Measurements from ENCODE around the gene ZNF592.

The ZNF592 gene

DNA sequence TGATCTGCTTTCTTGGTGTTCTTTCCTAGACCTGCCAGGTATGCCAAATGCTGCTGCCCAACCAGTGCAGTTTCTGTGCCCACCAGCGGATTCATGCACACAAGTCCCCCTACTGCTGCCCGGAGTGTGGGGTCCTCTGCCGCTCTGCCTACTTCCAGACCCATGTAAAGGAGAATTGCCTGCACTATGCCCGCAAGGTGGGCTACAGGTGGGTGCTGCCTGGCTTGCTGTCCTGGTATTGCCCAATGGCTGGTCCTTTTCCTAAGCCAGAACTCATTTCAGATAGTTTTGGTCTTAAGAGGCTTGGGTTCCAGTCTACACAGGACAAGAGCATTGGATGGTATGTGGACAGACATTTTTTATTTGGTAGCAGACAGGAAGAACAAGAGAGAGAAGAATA lies 42.3 kb downstream of the ZNF592 start (continued):
- TF ChIP-seq GLIS3 (CRISPR knock-in tag; IDR thresholded peaks at IDR 0.05) (no peak), ZC3H10 (CRISPR knock-in tag; IDR thresholded peaks at IDR 0.05) (no peak), TCF4 (CRISPR knock-in tag; IDR thresholded peaks at IDR 0.05; ENCODE audit: borderline replicate concordance) (no peak), ZFP3 (CRISPR knock-in tag; IDR thresholded peaks at IDR 0.05) (no peak), ZNF70 (CRISPR knock-in tag; IDR thresholded peaks at IDR 0.05) (no peak)

DNA sequence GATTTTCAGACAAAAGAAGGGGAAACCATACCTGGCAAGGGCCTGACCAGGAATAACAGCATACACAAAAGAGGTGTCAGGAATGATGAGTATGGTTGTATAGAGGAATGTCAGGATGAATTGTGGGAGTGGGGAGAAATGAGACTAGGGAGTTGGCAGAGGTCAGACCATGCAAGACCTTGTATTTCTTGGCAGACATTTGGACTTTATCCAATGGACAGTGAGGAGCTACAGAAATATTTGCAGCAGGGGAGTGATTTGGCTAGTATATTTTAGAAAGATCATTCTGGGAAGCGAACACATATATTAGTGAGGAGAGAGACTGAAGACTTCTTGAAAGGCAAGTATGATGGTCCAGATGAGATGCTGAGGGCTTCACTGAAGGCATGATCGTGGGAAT lies 43.4 kb downstream of the ZNF592 start:
- TF ChIP-seq CSDC2 (CRISPR knock-in tag; IDR thresholded peaks at IDR 0.05), result no peak
- TF ChIP-seq, protein P1, sequence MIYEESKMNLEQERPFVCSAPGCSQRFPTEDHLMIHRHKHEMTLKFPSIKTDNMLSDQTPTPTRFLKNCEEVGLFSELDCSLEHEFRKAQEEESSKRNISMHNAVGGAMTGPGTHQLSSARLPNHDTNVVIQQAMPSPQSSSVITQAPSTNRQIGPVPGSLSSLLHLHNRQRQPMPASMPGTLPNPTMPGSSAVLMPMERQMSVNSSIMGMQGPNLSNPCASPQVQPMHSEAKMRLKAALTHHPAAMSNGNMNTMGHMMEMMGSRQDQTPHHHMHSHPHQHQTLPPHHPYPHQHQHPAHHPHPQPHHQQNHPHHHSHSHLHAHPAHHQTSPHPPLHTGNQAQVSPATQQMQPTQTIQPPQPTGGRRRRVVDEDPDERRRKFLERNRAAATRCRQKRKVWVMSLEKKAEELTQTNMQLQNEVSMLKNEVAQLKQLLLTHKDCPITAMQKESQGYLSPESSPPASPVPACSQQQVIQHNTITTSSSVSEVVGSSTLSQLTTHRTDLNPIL (CRISPR knock-in tag; IDR thresholded peaks at IDR 0.05; ENCODE audit: low read depth), result no peak
- no peak for TF ChIP-seq ZFP3 (CRISPR knock-in tag; IDR thresholded peaks at IDR 0.05)
- TF ChIP-seq TOX (CRISPR knock-in tag; IDR thresholded peaks at IDR 0.05; ENCODE audit: borderline replicate concordance), result no peak
- TF ChIP-seq ISL1 (CRISPR knock-in tag; IDR thresholded peaks at IDR 0.05), result no peak
- no peak for TF ChIP-seq RARB (CRISPR knock-in tag; IDR thresholded peaks at IDR 0.05)
- TF ChIP-seq, protein P2, sequence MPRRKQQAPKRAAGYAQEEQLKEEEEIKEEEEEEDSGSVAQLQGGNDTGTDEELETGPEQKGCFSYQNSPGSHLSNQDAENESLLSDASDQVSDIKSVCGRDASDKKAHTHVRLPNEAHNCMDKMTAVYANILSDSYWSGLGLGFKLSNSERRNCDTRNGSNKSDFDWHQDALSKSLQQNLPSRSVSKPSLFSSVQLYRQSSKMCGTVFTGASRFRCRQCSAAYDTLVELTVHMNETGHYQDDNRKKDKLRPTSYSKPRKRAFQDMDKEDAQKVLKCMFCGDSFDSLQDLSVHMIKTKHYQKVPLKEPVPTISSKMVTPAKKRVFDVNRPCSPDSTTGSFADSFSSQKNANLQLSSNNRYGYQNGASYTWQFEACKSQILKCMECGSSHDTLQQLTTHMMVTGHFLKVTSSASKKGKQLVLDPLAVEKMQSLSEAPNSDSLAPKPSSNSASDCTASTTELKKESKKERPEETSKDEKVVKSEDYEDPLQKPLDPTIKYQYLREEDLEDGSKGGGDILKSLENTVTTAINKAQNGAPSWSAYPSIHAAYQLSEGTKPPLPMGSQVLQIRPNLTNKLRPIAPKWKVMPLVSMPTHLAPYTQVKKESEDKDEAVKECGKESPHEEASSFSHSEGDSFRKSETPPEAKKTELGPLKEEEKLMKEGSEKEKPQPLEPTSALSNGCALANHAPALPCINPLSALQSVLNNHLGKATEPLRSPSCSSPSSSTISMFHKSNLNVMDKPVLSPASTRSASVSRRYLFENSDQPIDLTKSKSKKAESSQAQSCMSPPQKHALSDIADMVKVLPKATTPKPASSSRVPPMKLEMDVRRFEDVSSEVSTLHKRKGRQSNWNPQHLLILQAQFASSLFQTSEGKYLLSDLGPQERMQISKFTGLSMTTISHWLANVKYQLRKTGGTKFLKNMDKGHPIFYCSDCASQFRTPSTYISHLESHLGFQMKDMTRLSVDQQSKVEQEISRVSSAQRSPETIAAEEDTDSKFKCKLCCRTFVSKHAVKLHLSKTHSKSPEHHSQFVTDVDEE (CRISPR knock-in tag; IDR thresholded peaks at IDR 0.05), result no peak
- no peak for TF ChIP-seq BACH2 (CRISPR knock-in tag; IDR thresholded peaks at IDR 0.05; ENCODE audit: borderline replicate concordance)
- no peak for TF ChIP-seq ZC3H10 (CRISPR knock-in tag; IDR thresholded peaks at IDR 0.05)
- TF ChIP-seq, protein P3, sequence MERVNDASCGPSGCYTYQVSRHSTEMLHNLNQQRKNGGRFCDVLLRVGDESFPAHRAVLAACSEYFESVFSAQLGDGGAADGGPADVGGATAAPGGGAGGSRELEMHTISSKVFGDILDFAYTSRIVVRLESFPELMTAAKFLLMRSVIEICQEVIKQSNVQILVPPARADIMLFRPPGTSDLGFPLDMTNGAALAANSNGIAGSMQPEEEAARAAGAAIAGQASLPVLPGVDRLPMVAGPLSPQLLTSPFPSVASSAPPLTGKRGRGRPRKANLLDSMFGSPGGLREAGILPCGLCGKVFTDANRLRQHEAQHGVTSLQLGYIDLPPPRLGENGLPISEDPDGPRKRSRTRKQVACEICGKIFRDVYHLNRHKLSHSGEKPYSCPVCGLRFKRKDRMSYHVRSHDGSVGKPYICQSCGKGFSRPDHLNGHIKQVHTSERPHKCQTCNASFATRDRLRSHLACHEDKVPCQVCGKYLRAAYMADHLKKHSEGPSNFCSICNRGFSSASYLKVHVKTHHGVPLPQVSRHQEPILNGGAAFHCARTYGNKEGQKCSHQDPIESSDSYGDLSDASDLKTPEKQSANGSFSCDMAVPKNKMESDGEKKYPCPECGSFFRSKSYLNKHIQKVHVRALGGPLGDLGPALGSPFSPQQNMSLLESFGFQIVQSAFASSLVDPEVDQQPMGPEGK (CRISPR knock-in tag; IDR thresholded peaks at IDR 0.05; ENCODE audit: borderline replicate concordance), result no peak
- no peak for TF ChIP-seq GLIS3 (CRISPR knock-in tag; IDR thresholded peaks at IDR 0.05)
- no peak for TF ChIP-seq ESRRG (CRISPR knock-in tag; IDR thresholded peaks at IDR 0.05)
- no peak for TF ChIP-seq SNAI2 (CRISPR knock-in tag; IDR thresholded peaks at IDR 0.05)
- TF ChIP-seq TCF4 (CRISPR knock-in tag; IDR thresholded peaks at IDR 0.05; ENCODE audit: borderline replicate concordance), result no peak
- TF ChIP-seq ZNF565 (CRISPR knock-in tag; conservative IDR thresholded peaks at IDR 0.05; ENCODE audit: low read depth), result no peak
- TF ChIP-seq ZNF70 (CRISPR knock-in tag; IDR thresholded peaks at IDR 0.05), result no peak
- no peak for TF ChIP-seq ZFP30 (CRISPR knock-in tag; IDR thresholded peaks at IDR 0.05)
- no peak for TF ChIP-seq ARNTL (CRISPR knock-in tag; IDR thresholded peaks at IDR 0.05; ENCODE audit: borderline replicate concordance, low read depth)
- TF ChIP-seq, protein P4, sequence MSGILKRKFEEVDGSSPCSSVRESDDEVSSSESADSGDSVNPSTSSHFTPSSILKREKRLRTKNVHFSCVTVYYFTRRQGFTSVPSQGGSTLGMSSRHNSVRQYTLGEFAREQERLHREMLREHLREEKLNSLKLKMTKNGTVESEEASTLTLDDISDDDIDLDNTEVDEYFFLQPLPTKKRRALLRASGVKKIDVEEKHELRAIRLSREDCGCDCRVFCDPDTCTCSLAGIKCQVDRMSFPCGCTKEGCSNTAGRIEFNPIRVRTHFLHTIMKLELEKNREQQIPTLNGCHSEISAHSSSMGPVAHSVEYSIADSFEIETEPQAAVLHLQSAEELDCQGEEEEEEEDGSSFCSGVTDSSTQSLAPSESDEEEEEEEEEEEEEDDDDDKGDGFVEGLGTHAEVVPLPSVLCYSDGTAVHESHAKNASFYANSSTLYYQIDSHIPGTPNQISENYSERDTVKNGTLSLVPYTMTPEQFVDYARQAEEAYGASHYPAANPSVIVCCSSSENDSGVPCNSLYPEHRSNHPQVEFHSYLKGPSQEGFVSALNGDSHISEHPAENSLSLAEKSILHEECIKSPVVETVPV (CRISPR knock-in tag; IDR thresholded peaks at IDR 0.05), result no peak
- TF ChIP-seq ZNF8 (CRISPR knock-in tag; IDR thresholded peaks at IDR 0.05), result no peak
- ATAC-seq, result no peak

DNA sequence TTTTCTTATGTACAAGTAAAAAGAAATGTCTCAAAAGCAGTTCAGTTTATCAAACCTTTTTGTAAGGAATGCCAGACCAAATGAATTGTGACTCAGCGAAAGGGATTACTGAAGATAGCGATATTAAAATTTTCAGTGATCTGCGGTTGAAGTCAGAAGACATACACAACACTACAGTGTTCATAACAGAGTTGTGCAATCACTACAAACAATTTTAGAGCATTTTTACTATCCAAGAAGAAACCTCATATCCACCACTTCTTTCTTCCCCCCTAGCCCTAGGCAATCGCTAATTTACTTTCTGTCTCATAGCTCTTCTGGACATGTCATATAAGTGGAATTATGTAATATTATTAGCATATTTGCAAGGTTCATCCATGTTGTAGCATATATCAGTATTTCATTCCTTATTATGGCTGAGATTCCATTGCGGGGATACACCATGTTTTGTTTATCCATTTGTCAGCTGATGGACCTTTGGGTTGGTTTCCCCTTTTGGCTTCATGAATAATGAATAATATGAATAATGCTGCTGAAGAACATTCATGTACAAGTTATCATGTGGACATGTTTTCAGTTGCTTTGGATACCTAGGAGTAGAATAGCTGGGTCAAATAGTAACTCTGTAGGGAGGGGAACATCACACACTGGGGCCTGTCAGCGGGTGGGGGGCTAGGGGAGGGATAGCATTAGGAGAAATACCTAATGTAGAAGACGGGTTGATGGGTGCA lies 45.2 kb downstream of the ZNF592 start:
- ATAC-seq, result no peak
- TF ChIP-seq, protein P1 (CRISPR knock-in tag; IDR thresholded peaks at IDR 0.05; ENCODE audit: low read depth), result no peak
- TF ChIP-seq ISL1 (CRISPR knock-in tag; IDR thresholded peaks at IDR 0.05) (no peak), TOX (CRISPR knock-in tag; IDR thresholded peaks at IDR 0.05; ENCODE audit: borderline replicate concordance) (no peak), ZFP30 (CRISPR knock-in tag; IDR thresholded peaks at IDR 0.05) (no peak), ZNF565 (CRISPR knock-in tag; conservative IDR thresholded peaks at IDR 0.05; ENCODE audit: low read depth) (no peak), SNAI2 (CRISPR knock-in tag; IDR thresholded peaks at IDR 0.05) (no peak), GLIS3 (CRISPR knock-in tag; IDR thresholded peaks at IDR 0.05) (no peak), CSDC2 (CRISPR knock-in tag; IDR thresholded peaks at IDR 0.05) (no peak), PPARA (CRISPR knock-in tag; IDR thresholded peaks at IDR 0.05; ENCODE audit: borderline replicate concordance) (no peak), BACH2 (CRISPR knock-in tag; IDR thresholded peaks at IDR 0.05; ENCODE audit: borderline replicate concordance) (no peak), TCF4 (CRISPR knock-in tag; IDR thresholded peaks at IDR 0.05; ENCODE audit: borderline replicate concordance) (no peak), ZNF8 (CRISPR knock-in tag; IDR thresholded peaks at IDR 0.05) (no peak)
- TF ChIP-seq, protein P3 (CRISPR knock-in tag; IDR thresholded peaks at IDR 0.05; ENCODE audit: borderline replicate concordance), result no peak
- TF ChIP-seq, protein P2 (CRISPR knock-in tag; IDR thresholded peaks at IDR 0.05), result no peak
